CD14-positive monocyte (primary cell): Measurements from ENCODE around the gene WDR33. TPM values are rescaled to one million over a fixed set of nuclear protein-coding genes. Genes with fewer than 3 reads are reported as not detected.

Experiments used
- DNase-seq, 3 donors: peaks; one replicate each; pipeline ENCODE4 v3.0.0-alpha.2; 2011 to 2022
- H2AFZ ChIP-seq: 2 replicates; pipeline ENCODE4 v1.6.0; 2012; ENCODE audit warnings: mild to moderate bottlenecking, low read depth, low read length, inconsistent platforms; ENCODE audit not compliant: insufficient read depth, poor library complexity, severe bottlenecking
- H3K27ac ChIP-seq, 2 donors: 1 replicate in 1 of 2; 2 replicates in 1 of 2; pipeline ENCODE4 v1.5.1; 2012 to 2013; ENCODE audit warnings: low read length in 2 of 2, control low read depth in 1 of 2, inconsistent platforms in 1 of 2, low read depth in 1 of 2, mild to moderate bottlenecking in 1 of 2
- H3K27me3 ChIP-seq, 2 donors: one replicate each; pipeline versions ENCODE4 v1.6.0 to v1.6.1; 2011 to 2013; ENCODE audit warnings: low read length in 2 of 2; ENCODE audit not compliant: control insufficient read depth in 2 of 2, insufficient read depth in 2 of 2
- H3K36me3 ChIP-seq, 2 donors: replicated peaks in 1 of 2; 1 replicate in 1 of 2; 2 replicates in 1 of 2; pipeline versions ENCODE4 v1.5.1 to v1.6.1; 2012 to 2013; ENCODE audit warnings: low read length in 2 of 2, control low read depth in 1 of 2, inconsistent platforms in 1 of 2, mild to moderate bottlenecking in 1 of 2; ENCODE audit not compliant: insufficient read depth in 2 of 2, control insufficient read depth in 1 of 2
- H3K4me1 ChIP-seq, 2 donors: 1 replicate in 1 of 2; 2 replicates in 1 of 2; pipeline versions ENCODE4 v1.5.1 to v1.6.1; 2012 to 2013; ENCODE audit warnings: low read length in 2 of 2, control low read depth in 1 of 2, inconsistent platforms in 1 of 2, mild to moderate bottlenecking in 1 of 2, moderate library complexity in 1 of 2; ENCODE audit not compliant: insufficient read depth in 2 of 2, control insufficient read depth in 1 of 2
- H3K4me2 ChIP-seq: replicated peaks from 2 replicates; pipeline ENCODE3; 2012; ENCODE audit warnings: low read length, moderate library complexity, mild to moderate bottlenecking; ENCODE audit not compliant: poor library complexity, severe bottlenecking; ENCODE audit errors: extremely low read depth
- H3K4me3 ChIP-seq, 3 experiments: fragments of 200-600 bp in 1 of 3; sonication (generic) in 1 of 3; replicated peaks in 1 of 3; 1 replicate in 2 of 3; 2 replicates in 1 of 3; pipeline ENCODE4 v1.5.1; 2011 to 2013; ENCODE audit warnings: low read length in 3 of 3, mild to moderate bottlenecking in 3 of 3, control low read depth in 2 of 3, low read depth in 2 of 3, inconsistent platforms in 1 of 3, moderate library complexity in 1 of 3
- H3K79me2 ChIP-seq: 2 replicates; pipeline ENCODE4 v1.6.0; 2012; ENCODE audit warnings: mild to moderate bottlenecking, control low read depth, inconsistent platforms, low read length, moderate library complexity; ENCODE audit not compliant: insufficient read depth
- H3K9ac ChIP-seq: 2 replicates; pipeline ENCODE4 v1.6.0; 2017; ENCODE audit warnings: low read length, mild to moderate bottlenecking; ENCODE audit not compliant: insufficient read depth, poor library complexity, severe bottlenecking
- H3K9me3 ChIP-seq, 2 donors: replicated peaks in 1 of 2; 1 replicate in 1 of 2; 2 replicates in 1 of 2; pipeline versions ENCODE4 v1.5.1 to v1.6.1; 2012 to 2013; ENCODE audit warnings: low read length in 2 of 2, control low read depth in 1 of 2; ENCODE audit not compliant: control insufficient read depth in 1 of 2, insufficient read depth in 1 of 2
- H4K20me1 ChIP-seq: 2 replicates; pipeline ENCODE4 v1.6.0; 2012; ENCODE audit warnings: mild to moderate bottlenecking, low read length, control low read depth, moderate library complexity; ENCODE audit not compliant: insufficient read depth
- H3K27ac Mint-ChIP-seq, 7 donors: one replicate each; pipeline ENCODE4 v1.8.0; 2020; ENCODE audit warnings: mild to moderate bottlenecking in 7 of 7, mixed read lengths in 7 of 7, moderate library complexity in 6 of 7, inconsistent platforms in 2 of 7
- H3K27me3 Mint-ChIP-seq, 3 donors: one replicate each; pipeline ENCODE4 v1.8.0; 2021 to 2022; ENCODE audit warnings: low read depth in 3 of 3, mild to moderate bottlenecking in 3 of 3, mixed read lengths in 3 of 3, moderate library complexity in 3 of 3, inconsistent platforms in 1 of 3
- H3K36me3 Mint-ChIP-seq, 2 donors: one replicate each; pipeline ENCODE4 v1.8.0; 2020; ENCODE audit warnings: mixed read lengths in 2 of 2, inconsistent platforms in 1 of 2, mild to moderate bottlenecking in 1 of 2
- H3K4me1 Mint-ChIP-seq: one replicate; pipeline ENCODE4 v1.8.0; 2020; ENCODE audit warnings: mild to moderate bottlenecking, mixed read lengths
- H3K4me3 Mint-ChIP-seq, 2 donors: one replicate each; pipeline ENCODE4 v1.8.0; 2020; ENCODE audit warnings: mild to moderate bottlenecking in 2 of 2, mixed read lengths in 2 of 2, moderate library complexity in 1 of 2
- H3K9me3 Mint-ChIP-seq, 7 donors: one replicate each; pipeline ENCODE4 v1.8.0; 2020 to 2022; ENCODE audit warnings: mixed read lengths in 7 of 7, mild to moderate bottlenecking in 6 of 7, moderate library complexity in 6 of 7, inconsistent platforms in 2 of 7
- CTCF ChIP-seq: fragments of 200-600 bp; IDR thresholded peaks from one replicate; pipeline ENCODE4 v1.8.0; 2022; ENCODE audit warnings: antibody characterized with exemption, mild to moderate bottlenecking
- WGBS: methylation state at CpG from one replicate; pipeline ENCODE4 v1.1.5; 2013; ENCODE audit warnings: missing lambda C conversion rate; ENCODE audit not compliant: insufficient coverage; 5-methylcytosine and 5-hydroxymethylcytosine counted together
- intact Hi-C, 2 donors: fragments of 100-400 bp; cut with micrococcal nuclease; formaldehyde crosslinking; loops; one replicate each; pipeline versions ENCODE4 v1.15.0 to v1.15.1; 2023
- polyA plus RNA-seq, 3 donors: library from polyadenylated mRNA; depleted of rRNA in 1 of 3; unstranded in 2 of 3; stranded (reverse) in 1 of 3; fragments of 300-500 nt in 2 of 3; fragments of >200 nt in 1 of 3; fragmentation: Illumina TruSeq in 2 of 3; gene quantifications; 1 replicate in 2 of 3; 2 replicates in 1 of 3; pipeline ENCODE4 v1.2.3, GENCODE V29; 2012 to 2021

WDR33 gene
- polyA plus RNA-seq, 3 donors = 12.5 to 19.6 (median 12.6) TPM

- peaks cover 17% of the 10 kb centered on the region for H4K20me1 ChIP-seq
- Mint-ChIP-seq H3K36me3 (peaks cover 62 to 82% of the 10 kb centered on the region in 2 donors), H3K27ac (peak overlapping the region in 1 of 7 donors; percentile 30), H3K9me3 (no peaks in the 10 kb centered on the region), H3K27me3 (no peaks in the 10 kb centered on the region), H3K4me3 (no peak overlapping the region), H3K4me1 (no peaks in the 10 kb centered on the region)
- H3K4me3 ChIP-seq = no peak overlapping the region
- H3K4me2 ChIP-seq = no peak overlapping the region
- no peak for DNase-seq
- no peak overlapping the region for H3K27ac ChIP-seq
- H3K79me2 ChIP-seq = peaks cover 35% of the 10 kb centered on the region
- no peak for TF ChIP-seq CTCF
- intact Hi-C loops = no loop called here
- peaks cover 51 to 82% of the 10 kb centered on the region in 2 donors for H3K36me3 ChIP-seq
- WGBS = no CpG with 5 or more reads among the region's 7 CpGs
- no peaks in the 10 kb centered on the region for H3K4me1 ChIP-seq
- H3K9ac ChIP-seq = no peak overlapping the region
- H2AFZ ChIP-seq = no peak overlapping the region
- H3K9me3 ChIP-seq = no peaks in the 10 kb centered on the region
- H3K27me3 ChIP-seq = no peaks in the 10 kb centered on the region
Measured at GRCh38 chr2:127847931-127848330, 37.0 kb upstream of the WDR33 start.

- intact Hi-C loops = no loop called here
- Histone ChIP-seq H3K36me3 (peaks cover 39 to 54% of the 10 kb centered on the region in 2 donors), H3K4me1 (no peaks in the 10 kb centered on the region), H3K4me2 (no peak overlapping the region), H3K4me3 (no peak overlapping the region), H2AFZ (no peak overlapping the region), H3K9me3 (no peaks in the 10 kb centered on the region), H4K20me1 (peaks cover 3% of the 10 kb centered on the region), H3K27ac (no peak overlapping the region), H3K9ac (no peak overlapping the region), H3K79me2 (peaks cover 9% of the 10 kb centered on the region), H3K27me3 (no peaks in the 10 kb centered on the region)
- Mint-ChIP-seq H3K4me3 (no peak overlapping the region), H3K4me1 (no peaks in the 10 kb centered on the region), H3K36me3 (peaks cover 40 to 53% of the 10 kb centered on the region in 2 donors), H3K9me3 (no peaks in the 10 kb centered on the region), H3K27ac (no peak overlapping the region), H3K27me3 (peaks cover 1 to 2% (median 1%) of the 10 kb centered on the region in 3 donors)
- WGBS = 95% methylated on average over 4 of the region's 4 CpGs
- no peak for TF ChIP-seq CTCF
- DNase-seq = no peak
Measured at GRCh38 chr2:127844973-127845372, 34.0 kb upstream of the WDR33 start.
